ENCODE results near the gene CDH9.
"Not testable (repeated sequence)": the region's sequence is repeated elsewhere in the genome, so short reads cannot be mapped to it uniquely, and the experiment has no call there.

CDH9 gene

GRCh38 chr5:26955161-26955560 lies 83.2 kb downstream of the CDH9 start:
- no peak for DNase-seq (ENCODE audit: low read depth in 2 of 2)

- no peak for DNase-seq (ENCODE audit: low read depth in 2 of 2)
These were observed 89.5 kb downstream of the CDH9 start for GRCh38 chr5:26948921-26949320.

GRCh38 chr5:26945901-26946300 lies 92.5 kb downstream of the CDH9 start:
- DNase-seq (ENCODE audit: low read depth in 2 of 2) = no peak

- no peak for DNase-seq (ENCODE audit: low read depth in 2 of 2)
These were observed 95.9 kb downstream of the CDH9 start for GRCh38 chr5:26942481-26942880.

GRCh38 chr5:26940994-26941393 lies 97.4 kb downstream of the CDH9 start:
- no peak for DNase-seq (ENCODE audit: low read depth in 2 of 2)

GRCh38 chr5:26932238-26932637 lies 106.1 kb downstream of the CDH9 start:
- no peak for DNase-seq (ENCODE audit: low read depth in 2 of 2)

- DNase-seq (ENCODE audit: low read depth in 2 of 2) = no peak
These were observed 116.9 kb downstream of the CDH9 start for GRCh38 chr5:26921439-26921838.

- no peak for DNase-seq (ENCODE audit: low read depth in 2 of 2)
These were observed 134.9 kb downstream of the CDH9 start for GRCh38 chr5:26903469-26903868.

- DNase-seq (ENCODE audit: low read depth in 2 of 2) = no peak
These were observed 143.6 kb downstream of the CDH9 start for GRCh38 chr5:26894719-26895263.

- DNase-seq (ENCODE audit: low read depth in 2 of 2) = no peak
These were observed 145.3 kb downstream of the CDH9 start for GRCh38 chr5:26893078-26893477.

- DNase-seq (ENCODE audit: low read depth in 2 of 2) = no peak
These were observed 148.6 kb downstream of the CDH9 start for GRCh38 chr5:26889815-26890214.

GRCh38 chr5:26884481-26884880 lies 153.9 kb downstream of the CDH9 start:
- DNase-seq (ENCODE audit: low read depth in 2 of 2) = no peak

- no peak for DNase-seq (ENCODE audit: low read depth in 2 of 2)
These were observed 155.0 kb downstream of the CDH9 start for GRCh38 chr5:26883375-26883774.

GRCh38 chr5:26881901-26882300 lies 156.5 kb downstream of the CDH9 start:
- no peak for DNase-seq (ENCODE audit: low read depth in 2 of 2)

- DNase-seq (ENCODE audit: low read depth in 2 of 2) = no peak
These were observed 161.2 kb downstream of the CDH9 start for GRCh38 chr5:26877154-26877553.

- DNase-seq (ENCODE audit: low read depth in 2 of 2) = no peak
These were observed 166.0 kb downstream of the CDH9 start for GRCh38 chr5:26872337-26872736.

GRCh38 chr5:26869781-26870180 lies 168.6 kb downstream of the CDH9 start:
- DNase-seq (ENCODE audit: low read depth in 2 of 2) = no peak

- DNase-seq (ENCODE audit: low read depth in 2 of 2) = no peak
These were observed 169.9 kb downstream of the CDH9 start for GRCh38 chr5:26868504-26868903.

- DNase-seq (ENCODE audit: low read depth in 2 of 2) = no peak
These were observed 174.3 kb downstream of the CDH9 start for GRCh38 chr5:26864061-26864460.

GRCh38 chr5:26856238-26856637 lies 182.1 kb downstream of the CDH9 start:
- no peak for DNase-seq (ENCODE audit: low read depth in 2 of 2)

- not testable (repeated sequence) for DNase-seq (ENCODE audit: low read depth in 2 of 2)
These were observed 185.9 kb downstream of the CDH9 start for GRCh38 chr5:26852450-26852849.

GRCh38 chr5:26847041-26847736 lies 191.2 kb downstream of the CDH9 start:
- no peak for DNase-seq (ENCODE audit: low read depth in 2 of 2)

- no peak for DNase-seq (ENCODE audit: low read depth in 2 of 2)
These were observed 194.7 kb downstream of the CDH9 start for GRCh38 chr5:26843677-26844076.

GRCh38 chr5:26833596-26833995 lies 204.8 kb downstream of the CDH9 start:
- DNase-seq (ENCODE audit: low read depth in 2 of 2) = no peak
